Esophagus squamous epithelium (tissue), 4 donors: Measurements from ENCODE around the gene GAP43.

ENCODE experiments used
- CTCF ChIP-seq, 6 experiments: fragments of 450-650 bp in 4 of 6; fragments of 200-600 bp in 2 of 6; sonication (generic) in 2 of 6; IDR thresholded peaks; one replicate each; pipeline ENCODE4 v1.5.1; 2016 to 2019; ENCODE audit warnings: antibody characterized with exemption in 6 of 6, mild to moderate bottlenecking in 4 of 6, moderate library complexity in 4 of 6
- POLR2A ChIP-seq, 4 donors: fragments of 450-650 bp; IDR thresholded peaks; one replicate each; pipeline ENCODE4 v1.6.1; 2017; ENCODE audit warnings: antibody characterized with exemption in 4 of 4, mild to moderate bottlenecking in 4 of 4, moderate library complexity in 3 of 4

- TF ChIP-seq CTCF (IDR thresholded peaks at IDR 0.05) (no peak), POLR2A (IDR thresholded peaks at IDR 0.05) (no peak)
These were observed 64.4 kb downstream of the GAP43 start for GRCh38 chr3:115687721-115688120.
